GM19438 (cell line): ENCODE measurements around the gene MGAT5B.

Source experiments
- ATAC-seq: cut with Tn5 transposase; IDR thresholded peaks from one replicate; pipeline ENCODE4 v1.9.1; 2021; ENCODE audit warnings: low read depth; ENCODE audit not compliant: unreplicated experiment

MGAT5B gene

DNA sequence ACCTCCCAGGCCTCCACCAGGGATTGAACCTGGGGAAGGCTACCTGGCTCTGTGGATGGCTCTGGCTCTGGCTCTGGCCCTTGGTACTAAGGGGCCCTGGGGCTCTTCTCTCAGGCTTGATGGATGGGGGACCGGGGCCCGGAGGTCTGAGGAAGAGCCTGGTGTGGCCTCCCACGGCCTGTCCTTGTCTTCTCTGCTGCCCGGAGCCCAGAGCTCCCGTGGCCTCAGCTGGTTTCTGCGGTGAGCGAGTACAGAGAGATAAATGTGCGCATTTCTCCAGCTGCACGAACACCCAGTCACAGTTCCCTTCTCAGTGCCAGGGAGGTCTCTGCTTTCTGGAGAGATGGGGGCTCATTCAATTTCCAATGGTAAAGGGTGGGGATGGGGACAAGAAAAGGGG, 9.2 kb downstream of the MGAT5B start:
- ATAC-seq: no peak

DNA sequence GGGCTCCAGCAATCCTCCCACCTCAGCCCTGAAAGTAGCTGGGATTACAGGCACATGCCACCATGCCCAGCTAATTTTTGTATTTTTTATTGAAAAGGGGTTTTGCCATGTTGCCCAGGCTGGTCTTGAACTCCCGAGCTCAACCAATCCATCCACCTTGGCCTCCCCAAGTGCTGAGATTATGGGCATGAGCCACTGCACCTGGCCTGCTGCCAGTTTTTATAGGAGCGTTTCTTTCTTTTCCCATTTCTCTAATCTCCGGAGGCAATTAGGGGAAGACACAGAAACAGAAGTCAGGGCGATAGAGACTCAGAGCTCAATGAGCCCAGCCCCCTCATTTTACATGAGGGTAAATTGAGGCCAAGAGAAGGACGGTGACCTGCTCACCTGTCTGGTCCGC, 10.4 kb downstream of the MGAT5B start:
- ATAC-seq: no peak

DNA sequence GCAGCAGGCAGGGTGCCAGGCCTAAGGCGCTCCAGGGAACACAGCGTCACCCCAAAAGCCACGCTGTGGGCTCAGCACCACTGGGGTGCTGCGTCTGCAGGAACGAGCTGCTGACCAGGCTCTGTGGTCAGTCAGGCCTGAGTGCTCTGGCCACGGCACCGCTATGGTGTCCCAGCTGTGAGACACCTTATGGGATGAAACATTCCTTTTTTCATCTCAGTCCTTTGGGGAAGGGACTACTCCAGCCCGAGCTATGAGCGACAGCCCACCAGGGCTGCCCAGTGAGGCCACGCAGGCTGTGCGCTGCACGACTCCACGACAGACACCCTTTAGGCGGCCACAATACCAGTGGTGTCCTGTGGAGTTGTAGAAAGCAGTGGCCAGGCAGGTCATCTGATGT, 11.1 kb downstream of the MGAT5B start:
- no peak for ATAC-seq

DNA sequence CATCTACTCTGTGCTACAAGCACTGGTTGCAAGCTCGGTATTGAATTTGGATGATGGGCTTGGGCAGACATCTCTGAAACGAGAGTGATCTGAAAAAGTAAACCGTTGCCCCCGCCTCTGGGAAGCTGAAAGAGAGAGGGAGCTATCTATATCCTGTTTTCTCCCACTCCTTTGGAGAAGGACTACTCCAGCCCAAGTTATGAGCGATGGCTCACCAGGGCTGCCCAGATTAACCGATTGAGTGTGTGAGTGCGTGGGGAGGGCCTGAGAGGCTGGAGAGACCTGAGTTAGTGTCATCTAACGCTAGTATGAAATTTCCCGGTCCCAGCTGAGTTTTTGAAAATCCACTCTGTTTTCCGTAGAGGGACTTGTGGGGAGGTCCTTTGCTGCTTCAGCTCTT, 11.5 kb downstream of the MGAT5B start:
- no peak for ATAC-seq

DNA sequence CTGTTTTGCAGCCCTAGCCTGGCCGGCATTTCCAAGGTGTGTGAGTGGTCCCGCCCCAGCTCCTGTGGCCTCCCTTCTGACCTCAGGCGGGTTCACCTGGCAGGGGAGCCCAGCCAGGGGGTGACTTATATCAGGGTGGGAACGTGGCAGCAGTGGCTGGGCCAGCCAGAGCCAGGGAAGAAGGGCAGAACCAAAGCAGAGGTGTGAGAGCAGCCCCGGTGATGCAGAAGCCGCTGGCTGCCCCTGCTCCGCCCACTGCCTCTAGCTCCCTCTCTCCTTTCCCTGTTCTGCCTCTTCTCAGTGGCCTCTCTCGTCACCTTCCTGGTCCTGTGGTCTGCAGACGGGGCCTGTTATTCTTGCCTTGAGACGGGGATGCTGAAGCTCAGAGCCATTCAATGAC, 12.1 kb downstream of the MGAT5B start:
- no peak for ATAC-seq

DNA sequence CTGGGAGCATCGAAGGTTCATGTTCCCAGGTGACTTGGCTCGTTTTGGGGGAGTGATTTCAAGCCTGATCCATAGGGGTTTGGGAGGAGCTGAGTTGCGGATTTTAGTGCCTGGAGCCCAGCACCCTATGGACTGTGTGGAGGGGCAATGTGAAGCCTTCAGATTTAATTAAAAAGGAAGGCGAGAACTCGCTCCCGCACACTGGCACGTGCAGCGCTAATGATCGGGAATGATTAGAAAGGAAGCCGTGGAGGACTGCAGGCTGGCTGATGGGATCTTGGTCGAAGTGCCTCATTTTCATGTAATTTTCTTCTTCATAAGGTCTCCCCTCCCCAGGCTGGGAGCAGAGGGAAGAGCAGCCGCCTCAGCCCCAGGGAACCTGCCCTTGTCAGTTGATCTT, 12.8 kb downstream of the MGAT5B start:
- no peak for ATAC-seq

DNA sequence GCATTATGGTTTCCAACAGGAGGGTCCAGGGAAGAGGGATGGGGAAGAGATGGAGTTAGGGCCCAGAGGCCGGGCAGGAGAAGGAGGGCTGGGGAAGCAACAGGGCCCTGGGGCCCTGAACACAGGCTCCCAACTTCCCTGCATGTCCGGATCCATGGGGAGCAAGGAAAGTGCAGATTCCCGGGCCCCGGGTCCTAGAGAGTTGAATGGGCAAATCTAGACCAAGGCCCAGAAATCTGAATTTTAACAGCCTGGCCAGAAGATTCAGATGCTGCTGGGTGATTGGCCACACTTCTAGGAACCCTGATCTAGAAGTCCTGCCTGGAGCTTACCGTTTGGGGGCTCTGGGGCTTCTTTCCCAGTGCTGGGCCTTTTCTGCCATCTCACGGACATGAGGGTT, 13.2 kb downstream of the MGAT5B start:
- ATAC-seq: no peak

DNA sequence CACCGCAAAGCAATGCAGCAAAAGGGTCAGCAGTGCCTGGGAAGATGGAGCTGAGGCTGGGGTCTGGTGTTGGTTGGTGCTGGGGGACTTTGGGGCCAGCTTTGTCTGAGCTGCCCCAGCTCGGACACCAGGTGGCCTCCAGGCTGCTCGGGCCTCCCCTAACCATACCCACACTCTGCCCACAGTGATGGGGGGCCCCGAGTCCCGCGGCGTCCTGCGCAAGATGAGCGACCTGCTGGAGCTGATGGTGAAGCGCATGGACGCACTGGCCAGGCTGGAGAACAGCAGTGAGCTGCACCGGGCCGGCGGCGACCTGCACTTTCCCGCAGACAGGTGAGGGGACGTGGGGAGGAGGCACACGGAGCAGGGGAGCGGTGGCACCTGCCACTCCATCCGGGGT, 13.8 kb downstream of the MGAT5B start:
- ATAC-seq: no peak

DNA sequence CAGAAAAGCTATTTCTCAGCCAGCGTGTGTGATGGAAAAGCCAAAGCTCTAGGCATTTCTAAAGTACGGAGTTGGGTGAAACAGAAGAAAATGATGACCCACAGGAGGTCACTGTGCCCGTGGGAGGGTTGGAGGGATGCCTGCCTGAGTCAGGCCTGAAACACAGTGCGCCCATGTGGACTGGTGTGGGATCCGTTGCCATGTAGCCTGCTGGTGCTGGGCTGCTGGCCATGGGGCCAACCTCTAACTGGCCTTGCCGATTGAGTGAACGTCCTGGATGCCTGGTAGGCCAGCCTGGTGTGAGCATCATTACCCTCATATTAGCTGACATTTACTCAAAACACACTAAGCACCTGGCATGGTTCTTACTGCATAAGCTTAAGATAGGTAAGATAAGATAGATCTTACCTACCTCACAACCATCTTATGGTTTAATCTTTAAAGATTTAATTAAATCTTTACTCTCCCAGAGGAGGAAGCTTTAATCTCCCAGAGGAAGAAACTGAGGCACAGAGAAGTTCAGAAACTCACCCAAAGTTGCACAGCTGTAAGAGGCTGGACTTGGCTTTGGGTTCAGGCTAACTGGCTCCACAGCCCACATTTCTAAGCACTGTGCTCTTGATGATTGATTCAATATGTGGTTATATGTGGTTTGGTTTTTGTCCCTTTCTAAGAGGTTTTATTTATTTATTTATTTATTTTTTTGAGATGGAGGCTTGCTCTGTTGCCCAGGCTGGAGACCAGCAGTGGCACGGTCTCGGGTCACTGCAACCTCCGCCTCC, 15.7 kb downstream of the MGAT5B start:
- no peak for ATAC-seq

DNA sequence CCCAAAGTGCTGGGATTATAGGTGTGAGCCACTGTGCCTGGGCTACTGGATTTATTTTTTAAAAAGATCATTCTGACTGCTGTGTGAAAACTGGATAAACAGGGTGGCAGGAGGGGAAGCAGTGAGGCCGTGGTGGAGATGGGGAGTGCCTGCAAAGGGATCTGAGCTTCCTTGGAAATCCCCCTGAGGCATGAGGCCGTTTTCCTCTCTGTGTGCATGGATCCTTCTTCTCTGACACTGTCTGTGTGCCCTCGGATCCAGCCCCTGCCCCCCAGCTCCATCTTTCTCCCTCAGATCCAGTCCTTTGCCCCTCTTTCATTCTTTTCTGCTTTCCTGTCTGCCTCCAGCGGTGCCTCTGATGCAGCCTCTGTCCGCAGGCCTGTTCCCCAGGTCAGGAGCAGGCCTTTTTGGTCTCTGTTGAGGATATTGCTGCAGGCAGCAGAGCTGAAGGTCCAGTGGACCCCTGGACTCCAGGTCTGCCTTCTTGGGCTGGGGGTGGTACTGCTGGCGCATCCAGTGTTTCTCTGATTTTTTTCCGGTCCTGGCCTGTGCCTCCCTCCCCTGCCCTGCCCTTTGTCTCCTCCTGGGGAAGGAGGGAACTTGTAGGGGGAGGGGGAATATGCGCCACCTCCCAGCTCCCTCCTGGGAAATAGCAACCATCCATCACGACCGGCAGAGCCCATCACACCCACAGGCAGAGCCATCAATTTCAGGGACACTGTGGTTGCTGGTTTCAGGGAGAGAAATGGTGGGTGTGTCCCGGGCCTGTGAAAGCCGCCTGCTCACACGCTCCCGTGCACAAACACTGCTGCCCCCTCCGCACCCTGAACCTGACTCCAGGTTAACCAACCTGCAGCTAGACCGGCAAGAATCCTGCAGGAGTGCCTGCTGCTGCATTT, 17.0 kb downstream of the MGAT5B start:
- ATAC-seq: no peak

DNA sequence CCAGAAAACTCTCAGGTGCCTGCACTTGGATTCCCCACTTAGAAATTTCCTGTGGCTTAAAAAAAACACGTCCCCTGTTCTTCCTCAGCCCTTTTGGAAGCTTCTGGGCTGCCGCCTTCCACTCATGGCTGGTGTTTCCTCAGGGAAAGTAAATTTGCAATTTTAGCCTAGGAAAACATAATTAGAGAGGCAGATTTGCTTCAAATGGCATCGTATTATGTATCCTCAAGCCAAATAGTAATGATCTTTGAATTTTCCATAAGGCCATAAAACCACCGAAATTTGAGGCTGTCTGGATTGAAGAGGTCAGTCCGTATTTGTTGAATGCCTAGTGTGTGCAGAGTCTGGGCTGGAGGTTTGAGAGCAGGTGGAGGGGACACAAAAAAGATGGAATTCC, 17.7 kb downstream of the MGAT5B start:
- ATAC-seq: no peak

DNA sequence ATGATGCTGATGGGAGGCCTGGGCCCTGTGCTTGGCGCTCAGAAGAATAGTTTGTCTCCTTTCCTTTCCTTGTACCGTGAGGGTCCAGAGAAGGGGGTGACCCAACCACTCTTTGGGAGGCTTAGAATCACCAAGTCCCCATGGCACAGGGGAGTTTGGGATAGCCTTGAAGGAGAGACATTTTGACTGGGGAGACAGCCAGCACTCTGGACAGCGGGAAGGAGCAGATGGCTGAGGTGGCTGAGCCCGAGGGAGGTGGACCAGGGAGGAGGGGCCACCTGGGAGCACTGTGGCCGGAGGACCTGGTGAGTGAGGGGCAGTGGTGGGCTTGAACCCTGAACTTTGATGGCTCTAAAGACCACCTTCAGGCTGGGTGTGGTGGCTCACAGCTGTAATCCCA, 18.2 kb downstream of the MGAT5B start:
- ATAC-seq: no peak

DNA sequence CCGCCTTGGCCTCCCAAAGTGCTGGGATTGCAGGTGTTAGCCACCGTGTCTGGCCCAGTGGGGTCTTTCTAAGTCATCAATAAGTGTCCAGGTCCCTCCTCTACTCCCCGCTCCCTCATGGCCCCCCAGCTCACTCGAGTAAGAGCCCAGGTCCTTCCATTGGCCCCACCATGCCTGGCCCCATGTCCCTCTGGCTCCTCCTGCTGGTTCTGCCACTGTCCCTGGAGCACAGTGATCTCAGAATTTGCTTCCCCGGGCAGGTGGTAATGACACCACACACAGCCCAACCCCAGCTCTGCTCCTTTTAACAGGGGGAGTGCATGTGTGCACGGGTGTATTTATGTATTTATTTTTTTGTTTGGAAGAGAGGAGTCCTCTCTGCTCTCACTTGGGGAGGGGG, 19.6 kb downstream of the MGAT5B start:
- ATAC-seq: no peak

DNA sequence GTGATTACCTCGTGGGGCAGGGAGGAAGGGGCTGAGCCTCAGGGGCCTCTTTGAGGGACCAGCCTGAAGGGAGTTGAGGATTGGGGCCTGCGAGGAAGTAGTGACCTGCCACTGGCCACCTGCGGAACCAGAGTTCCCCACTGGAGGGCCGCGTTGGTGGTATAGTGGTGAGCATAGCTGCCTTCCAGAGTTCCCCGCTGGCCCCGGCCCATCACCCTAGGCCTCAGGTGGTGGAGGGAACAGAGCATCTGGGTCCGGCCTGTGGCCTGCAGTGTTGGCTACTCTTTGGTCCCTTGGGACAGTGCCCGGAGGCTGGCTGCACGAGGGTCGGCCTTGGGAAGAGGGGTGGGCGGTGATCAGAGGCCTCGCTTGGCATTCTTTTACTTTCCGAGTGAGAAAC, 20.5 kb downstream of the MGAT5B start:
- ATAC-seq: no peak

DNA sequence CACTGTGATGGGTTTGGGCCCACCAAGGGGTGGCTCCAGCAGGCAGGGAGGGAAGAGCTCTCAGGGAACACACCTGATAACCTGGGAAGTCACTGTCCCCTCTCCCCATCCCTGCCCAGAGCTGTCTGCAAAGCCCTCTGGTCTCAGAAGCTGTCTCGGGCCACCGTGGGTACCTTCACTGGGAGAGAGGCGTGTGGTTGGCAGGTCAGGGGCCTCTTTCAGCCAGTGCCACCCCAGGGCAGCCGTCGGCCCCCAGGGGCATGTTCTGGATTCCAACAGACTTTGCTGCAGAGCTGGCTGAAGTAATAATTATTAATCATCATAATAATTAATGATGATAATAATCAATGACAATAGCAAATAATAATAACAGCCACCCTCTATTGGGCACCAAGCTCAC, 21.1 kb downstream of the MGAT5B start:
- no peak for ATAC-seq

DNA sequence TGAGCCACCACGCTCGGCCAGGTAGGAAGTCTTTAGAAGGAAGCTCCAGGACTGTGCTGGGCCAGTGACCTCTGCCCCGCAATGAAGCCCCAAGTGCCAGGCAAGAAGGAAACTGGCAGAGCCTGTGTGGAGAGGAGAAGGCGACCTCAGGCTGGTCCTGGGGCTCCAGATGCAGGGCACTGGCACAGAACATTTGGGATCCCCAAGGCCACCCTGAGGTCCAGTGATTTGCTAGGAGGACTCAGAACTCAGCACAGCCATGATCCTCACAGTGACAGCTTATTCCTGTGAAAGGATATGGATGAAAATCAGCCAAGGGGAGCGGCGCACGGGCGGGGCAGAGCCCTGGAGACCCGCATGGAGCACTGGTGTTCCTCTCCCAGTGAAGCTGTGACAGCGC, 24.1 kb downstream of the MGAT5B start:
- no peak for ATAC-seq

DNA sequence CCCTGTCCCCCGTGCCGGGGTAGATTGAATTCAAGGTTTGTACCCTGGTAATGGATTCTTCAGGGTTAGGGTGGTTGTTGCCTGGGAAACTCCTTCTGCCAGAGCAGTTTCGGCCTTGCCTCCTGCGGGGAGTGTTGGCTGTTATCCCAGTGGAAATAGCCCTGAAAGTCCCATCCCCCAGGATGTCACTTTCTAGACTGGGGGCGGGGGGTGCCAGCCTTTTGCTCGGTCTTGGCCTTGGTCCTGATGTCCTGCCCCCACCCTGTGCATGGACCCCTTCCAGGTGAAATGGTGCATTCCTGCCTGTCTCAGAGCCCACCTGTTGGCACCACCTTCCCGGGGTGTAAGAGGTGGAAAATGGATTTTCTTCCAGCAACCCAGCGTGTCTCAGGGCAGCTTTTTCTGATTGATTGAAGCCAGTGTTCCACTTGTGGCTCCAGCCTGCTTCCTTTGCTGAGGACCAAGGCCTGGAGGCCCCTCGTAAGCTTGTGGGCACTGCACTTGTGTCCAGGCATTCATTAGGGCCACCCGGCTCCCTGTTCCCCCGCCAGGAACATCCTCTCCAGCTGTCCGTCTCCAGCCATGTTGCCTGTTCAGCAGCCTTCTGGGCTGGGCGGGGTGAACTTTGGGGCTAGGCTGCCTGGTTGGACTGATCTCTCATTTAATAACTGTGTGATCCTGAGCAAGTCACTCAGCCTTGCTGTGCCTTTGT, 25.6 kb downstream of the MGAT5B start:
- ATAC-seq: no peak

DNA sequence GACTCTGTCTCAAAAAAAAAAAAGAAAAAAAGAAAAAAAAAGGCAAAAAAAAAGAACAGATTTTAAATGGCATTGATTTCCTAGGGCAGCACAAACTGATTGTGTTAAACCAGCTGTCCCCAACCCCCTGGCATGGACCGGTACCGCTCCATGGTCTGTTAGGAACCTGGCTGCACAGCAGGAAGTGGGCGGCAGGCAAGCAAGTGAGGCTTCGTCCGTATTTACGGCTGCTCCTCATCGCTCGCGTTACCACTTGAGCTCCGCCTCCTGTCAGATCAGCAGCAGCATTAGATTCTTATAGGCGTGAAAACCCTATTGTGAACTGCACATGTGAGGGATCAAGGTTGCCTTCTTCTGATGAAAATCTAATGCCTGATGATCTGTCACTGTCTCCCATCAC, 26.6 kb downstream of the MGAT5B start:
- no peak for ATAC-seq

DNA sequence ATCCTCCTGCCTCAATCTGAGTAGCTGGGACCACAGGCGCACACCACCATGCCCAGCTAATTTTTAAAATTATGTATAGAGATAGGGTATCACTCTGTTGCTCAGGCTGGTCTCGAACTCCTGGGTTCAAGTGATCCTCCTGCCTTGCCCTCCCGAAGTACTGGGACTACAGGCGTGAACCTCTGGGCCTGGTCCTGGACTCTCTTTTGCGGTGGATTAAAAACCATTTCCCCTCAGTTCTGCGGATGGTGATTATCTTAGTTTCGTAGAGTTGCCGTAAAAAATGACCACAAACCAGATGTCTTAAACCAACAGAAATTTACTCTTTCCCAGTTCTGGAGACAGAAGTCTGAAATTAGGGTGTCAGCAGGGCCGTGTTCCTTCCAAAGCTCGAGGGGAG, 28.8 kb downstream of the MGAT5B start:
- no peak for ATAC-seq

DNA sequence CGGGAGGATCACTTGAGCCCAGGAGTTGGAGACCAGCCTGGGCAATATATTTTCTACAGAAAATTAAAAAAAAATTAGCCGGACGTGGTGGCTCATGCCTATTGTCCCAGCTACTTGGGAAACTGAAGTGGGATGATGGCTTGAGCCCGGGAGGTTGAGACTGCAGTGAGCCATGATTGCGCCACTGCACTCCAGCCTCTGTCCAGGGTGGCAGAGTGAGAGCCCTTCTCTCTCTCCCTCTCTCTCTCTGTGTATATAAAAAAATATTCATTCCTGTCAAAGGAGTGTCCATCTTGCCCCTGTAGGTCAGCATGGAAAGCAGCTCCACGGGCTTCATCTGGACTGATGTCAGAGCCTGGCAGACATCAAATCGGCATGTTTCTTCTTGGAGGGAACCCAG, 31.2 kb downstream of the MGAT5B start:
- ATAC-seq: no peak

DNA sequence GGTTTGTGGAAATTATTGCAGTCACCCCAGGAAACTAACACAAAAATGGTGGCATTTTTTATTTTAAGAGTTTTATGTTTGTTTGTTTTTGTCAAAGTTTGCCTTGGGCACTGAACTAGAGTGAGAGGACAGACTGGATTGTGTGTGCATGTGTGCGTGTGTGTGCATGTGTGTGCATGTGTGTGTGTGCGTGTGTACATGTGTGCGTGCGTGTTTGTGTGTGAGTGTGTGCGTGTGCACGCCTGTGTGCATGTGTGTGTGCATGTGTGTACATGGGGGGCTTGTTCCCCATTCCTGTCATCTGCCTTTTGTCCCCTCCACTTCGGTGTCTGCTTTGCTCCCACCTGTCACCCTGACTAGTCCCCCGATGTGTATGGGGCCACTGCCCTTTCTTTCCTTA, 32.5 kb downstream of the MGAT5B start:
- no peak for ATAC-seq
